LoVo (cell line): ENCODE results near the gene MISP.

ENCODE experiments used
- DNase-seq: peaks from one replicate; pipeline ENCODE4 v3.0.0-alpha.2; 2016; ENCODE audit warnings: low spot score

MISP gene

DNA sequence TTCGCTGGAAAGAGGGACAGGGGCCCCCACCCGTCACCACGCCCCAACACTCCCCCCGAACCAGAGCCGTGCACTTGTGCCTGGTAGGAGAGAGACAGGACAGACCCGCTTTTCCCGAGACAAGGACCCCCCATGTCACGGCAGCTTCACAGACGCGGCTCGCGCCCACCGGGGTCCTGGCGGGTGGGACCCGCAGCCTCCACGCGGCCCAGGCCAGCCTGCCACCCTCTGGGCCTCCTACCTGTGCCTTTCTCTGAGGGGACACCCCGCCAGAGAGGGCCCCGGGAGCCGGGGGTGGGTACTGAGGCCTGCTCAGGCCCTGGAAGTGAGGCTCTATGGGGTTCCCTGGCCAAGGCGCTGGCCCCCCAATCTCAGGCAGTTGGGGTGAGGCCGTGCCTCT is 4.0 kb upstream of the MISP start:
- DNase-seq, result no peak

DNA sequence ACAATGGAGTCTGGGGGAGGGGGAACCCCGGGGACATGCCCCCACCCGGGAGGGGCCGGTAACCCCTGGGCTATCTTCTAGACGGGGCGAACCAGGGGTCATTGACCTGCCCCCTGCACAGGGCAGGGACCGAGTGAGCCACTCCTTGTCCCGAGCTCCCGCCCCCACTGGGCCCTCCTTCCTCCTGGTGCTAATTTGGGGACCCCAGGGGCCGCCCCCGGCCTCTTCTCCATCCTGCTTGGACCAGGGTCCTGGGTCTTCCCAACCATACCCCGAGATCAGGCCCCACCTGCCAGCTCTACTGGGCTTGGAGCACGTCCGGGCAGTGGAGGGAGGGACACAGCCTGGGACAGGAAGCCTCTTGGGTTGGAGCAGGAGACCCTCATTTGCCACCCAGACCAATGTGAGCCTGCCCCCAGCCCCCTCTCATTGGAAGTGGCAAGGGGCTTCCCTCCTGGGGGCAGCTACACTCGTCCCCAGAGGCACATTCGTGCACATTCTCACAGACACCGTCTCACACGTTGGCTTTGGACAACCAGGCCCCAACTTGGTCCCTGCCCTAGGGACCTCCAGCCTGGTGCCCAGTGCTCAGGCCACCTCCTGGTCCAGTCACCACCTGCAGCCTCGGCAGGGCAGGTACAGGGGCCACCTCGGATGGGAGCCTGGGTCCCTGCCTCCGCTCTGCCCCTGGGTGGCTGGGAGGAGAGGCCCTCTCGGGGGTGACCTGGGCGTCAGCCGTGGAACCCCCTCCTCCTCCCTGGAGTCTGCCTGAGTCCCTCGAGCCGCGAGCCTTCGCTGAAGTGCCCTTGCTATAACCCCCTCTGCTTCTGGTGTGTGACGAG is 3.3 kb upstream of the MISP start:
- DNase-seq, result no peak

DNA sequence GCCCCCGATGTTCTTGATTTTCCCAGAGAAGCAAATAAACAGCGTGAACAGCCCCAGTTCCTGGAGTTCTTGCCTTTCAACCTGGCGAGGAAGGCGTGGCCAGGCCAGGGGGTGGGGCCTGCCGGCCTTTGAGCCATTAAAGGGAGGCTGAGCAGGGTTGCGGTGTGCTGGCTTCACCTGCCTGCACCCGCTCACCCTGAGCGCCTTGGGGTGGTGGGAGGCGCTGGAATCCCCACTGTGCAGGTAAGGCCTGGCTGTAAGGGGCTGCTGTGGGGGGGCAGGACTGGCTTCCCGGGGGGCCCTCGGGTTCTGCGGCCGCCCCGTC is 2.7 kb upstream of the MISP start:
- no peak for DNase-seq

DNA sequence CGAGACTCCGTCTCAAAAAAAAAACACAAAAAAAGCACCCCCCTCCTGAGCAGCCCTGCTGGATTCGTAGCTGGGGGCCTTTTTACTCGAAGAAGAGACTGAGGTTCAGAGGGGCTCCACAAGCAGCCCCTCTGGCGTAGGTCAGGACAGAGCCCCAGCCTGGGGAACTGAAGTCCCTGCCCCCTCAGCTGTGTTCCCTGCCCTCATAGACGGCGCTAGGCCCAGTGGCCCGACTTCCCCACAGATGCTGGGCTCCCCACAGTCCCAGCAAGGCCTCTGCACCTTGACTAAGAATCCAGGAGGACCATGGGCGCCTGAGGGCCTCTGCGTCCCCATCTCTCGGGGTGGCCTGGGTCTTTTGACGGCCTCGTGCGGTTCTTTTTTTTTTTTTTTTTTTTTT is 1.1 kb upstream of the MISP start:
- no peak for DNase-seq

DNA sequence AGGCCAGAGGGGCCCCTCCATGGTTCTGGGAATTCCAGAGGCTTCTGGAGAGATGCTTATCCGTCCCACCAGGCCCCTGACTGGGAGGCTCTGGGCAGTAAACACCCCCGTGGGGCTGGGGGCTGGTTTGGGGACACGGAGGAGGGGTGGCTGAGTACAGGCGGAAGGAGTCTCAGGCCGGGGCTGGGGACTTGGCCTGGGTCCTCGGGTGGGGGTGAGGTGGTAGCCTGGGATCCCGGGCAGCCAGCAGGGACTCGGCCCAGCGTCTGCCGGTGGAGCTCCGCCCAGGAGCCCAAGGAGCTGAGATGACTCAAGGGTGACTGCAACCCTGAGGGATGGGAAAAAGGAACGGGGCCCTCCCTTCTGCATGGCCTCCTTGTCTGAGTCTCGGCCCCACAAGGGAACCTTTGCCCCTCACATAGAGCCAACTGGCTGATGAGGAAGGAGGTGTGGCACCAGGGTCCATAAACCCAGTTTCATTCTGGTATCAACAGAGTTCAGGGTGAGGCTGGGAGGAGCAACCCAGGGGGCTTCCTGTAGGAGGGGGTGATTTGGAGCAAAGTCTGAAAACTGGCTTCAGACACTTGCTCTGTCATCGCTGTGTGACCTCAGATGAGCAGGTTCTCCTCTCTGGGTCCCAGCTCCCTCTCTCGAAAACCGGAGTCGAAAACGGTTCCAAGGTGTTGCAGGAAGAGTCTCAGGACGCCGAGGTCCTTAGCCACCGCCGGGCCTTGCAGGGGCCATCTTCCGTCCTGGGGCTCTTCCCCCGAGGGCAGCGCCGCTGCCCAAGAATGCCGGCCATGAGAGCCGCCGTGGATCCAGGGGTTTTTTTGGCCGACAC is 809 bp downstream of the MISP start:
- peak; percentile 94 for DNase-seq

DNA sequence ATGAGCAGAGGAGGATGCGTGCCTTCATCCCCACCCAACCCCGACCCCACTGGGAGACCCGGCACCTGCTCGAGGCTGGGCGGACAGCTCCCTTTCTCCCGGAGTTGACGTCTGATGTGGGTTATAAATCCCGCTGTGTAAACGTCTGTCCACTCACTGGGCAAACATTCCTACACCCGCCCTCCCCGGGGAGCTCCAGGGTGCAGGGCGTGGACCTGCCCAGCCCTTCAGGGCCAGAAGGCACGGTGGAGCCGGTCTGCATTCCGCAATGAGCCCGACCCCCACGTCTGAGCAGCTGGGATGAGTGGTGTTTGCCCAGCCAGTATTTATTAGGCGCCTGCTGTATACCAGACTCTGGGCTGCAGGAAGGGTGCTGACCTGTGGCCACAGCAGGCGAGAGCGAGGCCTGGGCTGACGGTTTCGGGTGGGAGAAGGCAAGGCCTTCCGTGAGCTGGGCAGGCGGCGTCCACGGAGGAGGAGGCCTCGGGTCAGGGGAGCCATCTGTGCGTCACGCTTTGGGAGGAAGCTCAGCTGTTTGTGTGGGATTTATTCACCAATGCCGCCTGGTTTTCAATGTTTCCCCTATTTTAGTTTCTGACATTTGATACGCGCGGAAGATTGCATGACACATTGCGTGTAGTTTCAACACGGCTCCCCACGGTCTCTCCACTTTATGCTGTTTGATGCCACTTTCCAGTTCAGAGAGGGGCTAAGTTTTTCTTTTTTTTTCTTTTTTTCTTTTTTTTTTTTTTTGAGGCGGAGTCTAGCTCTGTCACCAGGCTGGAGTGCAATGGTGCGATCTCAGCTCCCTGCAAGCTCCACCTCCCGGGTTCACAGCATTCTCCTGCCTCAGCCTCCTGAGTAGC is 2.0 kb downstream of the MISP start:
- DNase-seq, result peak; percentile 97

DNA sequence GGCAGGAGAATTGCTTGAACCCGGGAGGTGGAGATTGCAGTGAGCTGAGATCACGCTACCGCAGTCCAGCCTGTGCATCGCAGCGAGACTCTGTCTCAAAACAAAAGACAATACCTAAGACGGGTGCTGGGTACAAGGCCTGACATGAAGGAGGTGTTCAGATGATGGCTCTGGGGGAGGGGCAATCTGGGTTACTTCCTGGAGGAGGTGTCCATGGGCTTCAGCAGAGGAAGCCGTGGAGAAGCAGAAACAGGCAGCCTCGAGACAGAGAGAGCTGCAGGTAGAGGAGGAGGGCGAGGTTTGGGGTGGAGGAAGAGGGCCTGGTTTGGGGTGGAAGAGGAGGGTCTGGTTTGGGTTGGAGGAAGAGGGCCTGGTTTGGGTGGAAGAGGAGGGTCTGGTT is 3.6 kb downstream of the MISP start:
- no peak for DNase-seq

DNA sequence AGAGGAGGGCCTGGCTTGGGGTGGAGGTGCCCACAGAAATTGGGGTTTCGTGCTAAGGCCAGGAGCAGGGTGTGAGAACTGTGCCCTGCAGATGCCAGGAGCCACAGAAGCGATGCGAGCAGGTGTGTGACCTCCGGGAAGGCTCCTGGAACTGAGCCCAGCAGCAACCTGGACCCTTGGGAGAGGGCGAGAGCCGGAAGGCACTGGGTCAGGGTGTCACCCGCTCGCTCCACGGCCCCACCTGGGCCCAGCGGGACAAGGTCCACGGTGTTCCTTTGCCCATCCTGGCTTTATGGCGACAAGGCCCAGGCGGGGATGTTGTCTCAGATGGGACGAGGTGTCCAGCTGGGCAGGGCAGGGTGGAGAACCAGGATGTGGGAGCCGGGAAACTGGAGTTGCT is 4.2 kb downstream of the MISP start:
- no peak for DNase-seq

DNA sequence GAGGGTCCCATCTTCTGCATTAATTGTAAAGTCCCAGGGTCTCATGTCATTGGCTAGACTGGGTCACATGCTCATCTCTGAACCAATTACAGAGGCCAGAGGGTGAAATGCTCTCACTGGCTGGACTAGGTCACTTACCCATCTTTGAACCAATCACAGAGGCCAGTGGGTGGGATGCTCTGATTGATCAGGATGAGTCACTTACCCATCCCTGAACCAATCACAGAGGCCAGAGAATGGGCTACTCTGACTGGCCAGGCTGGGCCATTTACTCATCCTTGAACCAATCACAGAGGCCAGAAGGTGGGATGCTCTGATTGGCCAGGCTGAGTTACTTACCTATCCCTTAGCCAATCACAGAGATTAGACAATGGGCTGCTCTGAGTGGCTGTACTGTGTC is 5.3 kb downstream of the MISP start:
- no peak for DNase-seq

DNA sequence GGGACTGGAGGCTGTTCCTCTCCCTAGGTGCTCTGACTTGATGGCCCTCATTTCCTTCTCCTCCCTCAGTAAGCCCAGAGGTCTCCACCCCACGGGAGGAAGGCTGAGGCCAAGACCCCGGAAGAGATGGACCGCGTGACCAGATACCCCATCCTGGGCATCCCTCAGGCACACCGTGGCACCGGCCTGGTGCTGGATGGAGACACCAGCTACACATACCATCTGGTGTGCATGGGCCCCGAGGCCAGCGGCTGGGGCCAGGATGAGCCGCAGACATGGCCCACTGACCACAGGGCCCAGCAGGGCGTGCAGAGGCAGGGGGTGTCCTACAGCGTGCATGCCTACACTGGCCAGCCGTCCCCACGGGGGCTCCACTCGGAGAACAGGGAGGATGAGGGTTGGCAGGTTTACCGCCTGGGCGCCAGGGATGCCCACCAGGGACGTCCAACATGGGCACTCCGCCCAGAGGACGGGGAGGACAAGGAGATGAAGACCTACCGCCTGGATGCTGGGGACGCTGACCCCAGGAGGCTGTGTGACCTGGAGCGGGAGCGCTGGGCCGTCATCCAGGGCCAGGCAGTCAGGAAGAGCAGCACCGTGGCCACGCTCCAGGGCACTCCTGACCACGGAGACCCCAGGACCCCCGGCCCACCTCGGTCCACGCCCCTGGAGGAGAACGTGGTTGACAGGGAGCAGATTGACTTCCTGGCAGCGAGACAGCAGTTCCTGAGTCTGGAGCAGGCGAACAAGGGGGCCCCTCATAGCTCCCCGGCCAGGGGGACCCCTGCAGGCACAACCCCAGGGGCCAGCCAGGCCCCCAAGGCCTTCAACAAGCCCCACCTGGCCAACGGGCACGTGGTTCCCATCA is 6.1 kb downstream of the MISP start:
- DNase-seq, result no peak

DNA sequence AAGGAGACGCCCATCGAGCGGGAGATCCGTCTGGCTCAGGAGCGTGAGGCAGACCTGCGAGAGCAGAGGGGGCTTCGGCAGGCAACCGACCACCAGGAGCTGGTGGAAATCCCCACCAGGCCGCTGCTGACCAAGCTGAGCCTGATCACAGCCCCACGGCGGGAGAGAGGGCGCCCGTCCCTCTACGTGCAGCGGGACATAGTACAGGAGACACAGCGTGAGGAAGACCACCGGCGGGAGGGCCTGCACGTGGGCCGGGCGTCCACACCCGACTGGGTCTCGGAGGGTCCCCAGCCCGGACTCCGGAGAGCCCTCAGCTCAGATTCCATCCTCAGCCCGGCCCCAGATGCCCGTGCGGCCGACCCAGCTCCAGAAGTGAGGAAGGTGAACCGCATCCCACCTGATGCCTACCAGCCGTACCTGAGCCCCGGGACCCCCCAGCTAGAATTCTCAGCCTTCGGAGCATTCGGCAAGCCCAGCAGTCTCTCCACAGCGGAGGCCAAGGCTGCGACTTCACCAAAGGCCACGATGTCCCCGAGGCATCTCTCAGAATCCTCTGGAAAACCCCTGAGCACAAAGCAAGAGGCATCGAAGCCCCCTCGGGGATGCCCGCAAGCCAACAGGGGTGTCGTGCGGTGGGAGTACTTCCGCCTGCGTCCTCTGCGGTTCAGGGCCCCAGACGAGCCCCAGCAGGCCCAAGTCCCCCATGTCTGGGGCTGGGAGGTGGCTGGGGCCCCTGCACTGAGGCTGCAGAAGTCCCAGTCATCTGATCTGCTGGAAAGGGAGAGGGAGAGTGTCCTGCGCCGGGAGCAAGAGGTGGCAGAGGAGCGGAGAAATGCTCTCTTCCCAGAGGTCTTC is 7.1 kb downstream of the MISP start:
- no peak for DNase-seq

DNA sequence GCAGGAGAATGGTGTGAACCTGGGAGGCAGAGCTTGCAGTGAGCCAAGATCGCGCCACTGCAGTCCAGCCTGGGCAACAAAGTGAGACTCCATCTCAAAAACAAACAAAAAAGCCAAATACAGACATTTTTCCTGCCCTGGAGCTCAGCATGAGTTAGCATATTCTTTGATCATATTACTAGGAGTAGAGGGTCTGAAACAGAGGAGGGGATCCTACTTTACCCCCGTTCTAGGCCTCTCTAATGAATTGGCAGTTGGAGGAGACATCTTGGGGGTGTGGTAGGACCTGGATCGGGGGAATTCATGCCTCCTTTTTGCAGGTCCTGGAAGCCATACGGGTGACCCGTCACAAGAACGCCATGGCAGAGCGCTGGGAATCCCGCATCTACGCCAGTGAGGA is 12.3 kb downstream of the MISP start:
- no peak for DNase-seq

DNA sequence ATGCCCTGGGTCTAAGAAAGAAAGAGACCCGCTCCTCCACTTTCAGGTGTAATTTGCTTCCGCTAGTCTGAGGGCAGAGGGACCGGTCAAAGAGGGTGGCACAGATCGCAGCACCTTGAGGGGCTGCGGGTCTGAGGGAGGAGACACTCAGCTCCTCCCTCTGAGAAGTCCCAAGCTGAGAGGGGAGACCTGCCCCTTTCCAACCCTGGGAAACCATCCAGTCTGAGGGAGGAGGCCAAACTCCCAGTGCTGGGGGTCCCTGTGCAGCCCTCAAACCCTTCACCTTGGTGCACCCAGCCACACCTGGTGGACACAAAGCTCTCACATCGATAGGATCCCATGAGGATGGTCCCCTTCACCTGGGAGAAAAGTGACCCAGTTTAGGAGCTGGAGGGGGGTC is 13.0 kb downstream of the MISP start:
- DNase-seq, result no peak

DNA sequence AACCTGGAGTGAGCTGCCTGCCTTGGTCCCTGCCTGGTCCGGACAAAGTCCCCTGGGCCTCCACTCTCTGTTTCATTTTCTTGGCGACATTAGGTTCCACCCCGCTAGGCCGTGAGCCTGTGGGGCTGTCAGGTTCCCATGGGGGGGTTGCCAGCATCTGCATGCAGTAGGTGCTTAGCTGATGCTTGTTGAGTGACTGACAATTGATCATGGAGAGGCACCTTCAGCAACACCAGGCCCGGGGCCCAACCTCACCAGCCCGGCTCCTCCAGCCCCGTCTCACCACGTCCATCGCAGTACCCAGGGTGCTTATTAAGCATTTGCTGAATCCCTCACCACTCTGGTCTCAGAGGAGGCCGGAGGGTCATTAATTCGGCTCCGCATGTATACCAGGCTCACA is 13.4 kb downstream of the MISP start:
- no peak for DNase-seq

DNA sequence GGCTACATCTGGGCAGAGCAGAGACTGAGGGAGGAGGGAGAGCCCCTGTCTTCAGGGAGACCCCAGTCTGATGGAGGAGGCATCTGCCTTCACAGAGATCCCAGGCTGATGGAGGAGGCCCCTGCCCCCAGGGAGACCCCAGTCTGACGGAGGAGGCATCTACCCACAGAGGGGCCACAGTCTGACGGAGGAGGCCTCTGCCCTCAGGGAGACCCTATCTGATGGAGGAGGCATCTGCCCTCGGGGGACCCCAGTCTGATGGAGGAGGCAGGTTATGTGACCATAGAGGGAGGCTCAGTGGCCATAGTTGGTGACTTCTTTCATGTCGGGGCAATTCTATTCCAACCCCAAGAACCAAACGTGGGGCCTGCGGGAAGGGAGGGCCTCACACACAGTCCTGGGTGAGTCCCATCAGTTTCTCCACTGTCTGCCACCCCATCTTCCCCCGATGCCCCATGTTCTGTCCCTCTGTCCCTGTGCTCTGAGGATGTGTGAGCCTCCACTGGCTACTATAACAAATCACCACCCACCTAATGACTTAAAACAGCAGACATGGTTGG is 14.3 kb downstream of the MISP start:
- no peak for DNase-seq

DNA sequence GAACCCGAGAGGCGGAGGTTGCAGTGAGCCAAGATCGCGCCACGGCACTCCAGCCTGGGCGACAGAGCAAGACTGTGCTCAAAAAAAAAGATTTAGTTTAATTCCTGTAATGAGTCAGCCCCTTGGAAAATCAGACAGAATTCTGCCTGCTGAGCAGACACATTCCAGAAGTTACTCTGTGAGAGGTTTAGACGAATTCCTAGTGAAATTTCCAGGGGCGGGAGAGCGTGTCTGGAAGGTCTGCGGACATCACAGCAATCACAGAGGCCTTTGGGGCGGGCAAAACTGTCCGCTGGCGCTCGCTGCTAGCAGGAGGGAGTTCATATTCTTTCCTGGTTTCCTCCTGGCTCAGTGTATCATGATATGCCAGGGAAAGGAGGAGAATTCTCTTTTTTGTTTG is 17.5 kb downstream of the MISP start:
- DNase-seq, result no peak

DNA sequence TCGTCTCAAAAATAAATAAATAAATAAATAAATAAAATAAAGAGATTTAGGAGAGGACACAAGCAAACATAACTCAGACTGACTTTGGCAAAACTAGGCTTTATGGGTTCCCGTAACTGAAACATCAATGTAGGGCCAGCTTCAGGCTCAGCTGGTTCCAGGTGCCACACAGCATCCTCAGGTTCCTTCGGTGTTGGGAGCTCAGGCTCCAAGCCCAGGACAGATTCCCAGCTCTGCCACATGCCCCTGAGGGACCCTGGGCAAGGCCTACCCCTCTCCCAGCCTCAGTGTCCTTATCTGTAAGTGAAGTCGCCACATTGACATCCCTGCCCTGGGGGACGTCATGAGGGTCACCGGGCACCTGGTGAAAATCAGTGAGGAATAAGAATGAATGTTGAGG is 18.7 kb downstream of the MISP start:
- no peak for DNase-seq

DNA sequence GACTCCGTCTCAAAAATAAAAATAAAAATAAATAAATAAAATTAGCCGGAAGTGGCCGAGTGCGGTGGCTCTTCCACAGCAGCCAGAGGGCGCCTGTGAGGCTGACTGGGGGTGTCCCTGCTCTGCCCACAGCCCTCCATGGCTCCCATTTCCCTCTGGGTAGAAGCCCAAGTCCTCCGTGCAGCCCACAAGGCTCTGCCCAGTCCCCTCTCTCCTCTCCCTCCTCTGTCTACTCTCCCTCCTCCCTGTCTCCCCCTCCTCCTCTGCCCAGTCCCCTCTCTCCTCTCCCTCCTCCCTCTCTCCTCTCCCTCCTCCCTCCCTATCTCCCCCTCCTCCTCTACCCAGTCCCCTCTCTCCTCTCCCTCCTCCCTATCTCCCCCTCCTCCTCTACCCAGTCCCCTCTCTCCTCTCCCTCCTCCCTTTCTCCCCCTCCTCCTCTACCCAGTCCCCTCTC is 20.4 kb downstream of the MISP start:
- DNase-seq, result peak; percentile 36

DNA sequence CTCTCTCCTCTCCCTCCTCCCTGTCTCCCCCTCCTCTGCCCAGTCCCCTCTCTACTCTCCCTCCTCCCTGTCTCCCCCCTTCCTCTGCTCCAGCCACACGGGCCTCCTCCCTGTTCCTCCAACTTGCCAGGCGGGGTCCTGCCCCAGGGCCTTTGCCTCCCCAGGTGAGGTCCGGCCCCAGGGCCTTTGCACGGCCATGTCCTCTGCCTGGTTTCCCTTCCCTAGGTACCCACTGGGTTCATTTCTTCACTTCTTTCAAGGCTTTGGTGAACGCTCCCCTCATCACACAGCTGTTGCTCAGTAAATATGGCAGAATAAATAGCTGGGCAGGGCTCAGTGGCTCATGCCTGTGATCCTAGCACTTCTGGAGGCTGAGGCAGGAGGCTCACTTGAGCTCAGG is 21.2 kb downstream of the MISP start:
- no peak for DNase-seq

DNA sequence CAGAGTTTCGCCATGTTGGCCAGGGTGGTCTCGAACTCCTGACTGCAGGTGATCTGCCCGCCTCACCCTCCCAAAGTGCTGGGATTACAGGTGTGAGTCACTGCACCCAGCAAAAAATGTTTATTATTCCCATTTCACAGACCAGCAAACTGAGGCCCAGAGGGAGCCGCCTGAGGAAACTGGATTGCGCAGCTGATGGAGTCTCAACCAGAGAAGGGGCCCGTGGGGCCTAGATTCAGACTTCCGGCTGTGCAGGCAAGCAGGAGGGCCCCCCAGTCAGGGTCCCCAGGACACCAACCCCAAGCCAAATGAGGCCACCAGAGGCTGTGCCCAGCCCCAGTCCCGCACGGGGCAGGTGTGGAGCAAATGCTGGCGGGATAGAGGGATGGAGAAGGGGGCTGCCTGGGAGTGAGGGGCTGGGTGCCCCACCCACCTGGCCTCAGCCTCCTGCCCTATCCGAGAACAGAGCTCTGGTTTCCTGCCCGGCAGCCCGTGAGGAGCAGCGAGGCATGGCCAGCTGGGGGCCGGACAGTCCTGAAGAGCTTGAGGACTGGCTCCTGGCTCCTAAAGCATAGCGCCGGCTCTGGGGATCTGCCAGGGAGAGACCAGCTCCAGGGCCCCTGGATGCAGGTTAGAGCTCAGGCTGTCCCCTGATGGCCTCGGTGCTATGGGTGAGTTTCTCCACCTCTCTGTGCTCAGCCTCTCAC is 22.0 kb downstream of the MISP start:
- DNase-seq, result no peak
